ENCODE measurements around the gene DHTKD1.

Gene DHTKD1, protein sequence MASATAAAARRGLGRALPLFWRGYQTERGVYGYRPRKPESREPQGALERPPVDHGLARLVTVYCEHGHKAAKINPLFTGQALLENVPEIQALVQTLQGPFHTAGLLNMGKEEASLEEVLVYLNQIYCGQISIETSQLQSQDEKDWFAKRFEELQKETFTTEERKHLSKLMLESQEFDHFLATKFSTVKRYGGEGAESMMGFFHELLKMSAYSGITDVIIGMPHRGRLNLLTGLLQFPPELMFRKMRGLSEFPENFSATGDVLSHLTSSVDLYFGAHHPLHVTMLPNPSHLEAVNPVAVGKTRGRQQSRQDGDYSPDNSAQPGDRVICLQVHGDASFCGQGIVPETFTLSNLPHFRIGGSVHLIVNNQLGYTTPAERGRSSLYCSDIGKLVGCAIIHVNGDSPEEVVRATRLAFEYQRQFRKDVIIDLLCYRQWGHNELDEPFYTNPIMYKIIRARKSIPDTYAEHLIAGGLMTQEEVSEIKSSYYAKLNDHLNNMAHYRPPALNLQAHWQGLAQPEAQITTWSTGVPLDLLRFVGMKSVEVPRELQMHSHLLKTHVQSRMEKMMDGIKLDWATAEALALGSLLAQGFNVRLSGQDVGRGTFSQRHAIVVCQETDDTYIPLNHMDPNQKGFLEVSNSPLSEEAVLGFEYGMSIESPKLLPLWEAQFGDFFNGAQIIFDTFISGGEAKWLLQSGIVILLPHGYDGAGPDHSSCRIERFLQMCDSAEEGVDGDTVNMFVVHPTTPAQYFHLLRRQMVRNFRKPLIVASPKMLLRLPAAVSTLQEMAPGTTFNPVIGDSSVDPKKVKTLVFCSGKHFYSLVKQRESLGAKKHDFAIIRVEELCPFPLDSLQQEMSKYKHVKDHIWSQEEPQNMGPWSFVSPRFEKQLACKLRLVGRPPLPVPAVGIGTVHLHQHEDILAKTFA

DNA sequence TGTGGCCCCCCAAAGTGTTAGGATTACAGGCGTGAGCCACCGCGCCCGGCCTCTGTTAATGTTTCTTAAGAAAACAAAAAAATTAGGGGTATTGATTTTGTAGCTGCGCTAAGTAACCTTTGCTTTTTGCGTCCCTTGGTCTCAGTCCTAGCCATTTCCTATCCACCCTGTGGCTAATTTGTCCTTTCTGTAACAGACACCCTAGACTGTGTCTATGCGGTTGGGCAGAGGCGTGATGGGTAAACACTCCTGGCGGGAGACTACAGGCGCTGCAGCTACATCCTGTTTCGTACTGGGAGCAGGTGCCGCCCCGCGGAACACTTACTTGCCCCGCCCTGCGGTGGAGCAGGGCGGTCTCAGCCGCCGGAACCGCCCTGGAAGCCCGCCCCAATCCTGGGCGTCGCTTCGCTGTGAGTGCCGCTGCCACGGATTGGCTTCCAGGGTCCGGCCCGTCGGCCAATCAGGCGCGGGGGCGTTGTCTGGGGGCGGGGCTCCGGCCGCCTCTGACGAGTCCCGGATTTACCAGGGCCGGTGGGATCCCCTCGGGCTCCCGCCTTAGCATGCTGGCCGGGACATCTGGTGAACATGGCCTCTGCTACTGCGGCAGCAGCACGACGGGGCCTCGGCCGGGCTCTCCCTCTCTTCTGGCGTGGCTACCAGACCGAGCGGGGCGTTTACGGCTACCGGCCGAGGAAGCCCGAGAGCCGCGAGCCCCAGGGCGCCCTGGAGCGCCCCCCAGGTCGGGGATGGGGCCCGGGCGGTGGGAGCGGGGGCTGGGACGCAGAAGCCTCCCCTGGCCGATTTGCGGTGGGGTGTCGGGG, at the start of gene DHTKD1:
TSS of gene DHTKD1 (plus strand) at position 506 of the 821 bp plus-strand sequence. CDS start at position 586, 80 bp downstream.
- DNase-seq (ENCODE audit: low spot score) = peak; percentile 97

DNA sequence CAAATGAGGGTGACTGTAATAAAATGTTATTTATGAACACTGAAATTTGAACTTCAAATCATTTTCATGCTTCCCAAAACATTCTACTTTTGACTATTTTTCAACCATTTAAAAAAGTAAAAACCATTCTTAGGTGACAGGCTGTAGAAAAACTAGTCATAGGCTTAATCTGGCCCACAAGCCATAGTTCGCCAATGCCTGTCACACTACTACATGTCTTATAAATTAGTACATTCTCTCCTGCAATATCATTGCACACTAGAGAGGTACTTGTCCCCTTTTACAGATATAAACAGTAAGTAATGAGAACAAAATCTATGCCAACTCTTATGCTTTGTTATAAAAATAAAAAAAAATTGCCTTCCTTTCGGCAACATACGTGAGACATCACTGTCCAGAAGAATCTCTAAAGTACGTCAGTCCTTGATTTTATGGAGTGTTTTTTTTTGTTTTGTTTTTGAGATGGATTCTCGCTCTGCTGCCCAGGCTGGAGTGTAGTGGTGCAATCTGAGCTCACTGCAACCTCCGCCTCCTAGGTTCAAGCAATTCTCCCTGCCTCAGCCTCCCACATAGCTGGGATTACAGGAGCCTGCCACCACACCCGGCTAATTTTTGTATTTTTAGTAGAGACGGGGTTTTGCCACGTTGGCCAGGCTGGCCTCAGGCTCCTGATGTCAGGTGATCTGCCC, 49.3 kb upstream of the DHTKD1 start:
- no peak for DNase-seq (ENCODE audit: low spot score)

DNA sequence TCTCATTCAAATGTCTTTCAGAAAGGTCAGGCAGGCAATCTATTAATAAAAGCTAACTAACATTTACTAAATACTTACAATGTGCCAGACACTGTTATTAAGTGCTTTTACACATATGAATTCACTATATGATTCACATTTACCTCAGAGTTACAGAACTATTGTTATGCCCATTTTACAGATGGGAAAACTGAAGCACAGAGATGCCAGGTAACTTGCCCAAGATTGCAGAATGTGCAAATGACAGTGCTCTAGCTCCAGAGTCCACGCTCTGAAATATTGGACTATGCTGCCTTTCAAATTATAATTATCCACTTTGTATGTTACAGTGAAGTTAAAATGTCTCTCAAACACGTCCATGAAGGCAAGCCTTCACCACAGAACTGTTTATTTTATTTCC, 48.2 kb upstream of the DHTKD1 start:
- DNase-seq (ENCODE audit: low spot score) = no peak

DNA sequence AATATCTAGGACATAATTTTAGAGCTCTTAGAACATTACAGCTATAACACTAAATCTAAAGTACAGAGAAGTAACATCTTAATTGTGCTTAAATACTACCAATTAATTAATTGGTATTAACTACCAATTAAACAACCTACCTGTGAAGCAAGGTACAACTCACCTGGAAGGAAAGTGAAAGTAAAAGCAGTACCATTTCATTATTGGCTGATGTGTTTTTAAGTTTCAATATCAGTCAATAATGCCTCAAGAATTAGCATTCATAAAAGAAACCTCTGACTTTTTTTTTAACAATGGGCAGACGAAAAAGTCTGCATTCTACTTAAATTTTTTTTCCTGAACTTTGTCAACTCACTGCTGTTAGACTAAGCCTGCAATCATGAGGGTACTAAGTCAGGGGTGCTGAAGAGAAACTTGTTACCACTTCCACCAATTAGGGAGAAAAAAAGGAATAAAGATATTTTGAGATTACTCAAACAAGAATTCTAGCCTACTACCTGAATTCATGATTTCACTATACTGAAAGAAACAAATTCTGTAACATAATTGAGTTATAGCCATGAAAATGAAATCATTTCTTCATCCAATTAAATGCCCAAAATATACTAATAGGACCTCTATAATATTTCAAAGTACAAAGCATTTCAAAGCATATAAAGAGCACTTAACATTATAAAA, 46.0 kb upstream of the DHTKD1 start:
- DNase-seq (ENCODE audit: low spot score) = no peak

DNA sequence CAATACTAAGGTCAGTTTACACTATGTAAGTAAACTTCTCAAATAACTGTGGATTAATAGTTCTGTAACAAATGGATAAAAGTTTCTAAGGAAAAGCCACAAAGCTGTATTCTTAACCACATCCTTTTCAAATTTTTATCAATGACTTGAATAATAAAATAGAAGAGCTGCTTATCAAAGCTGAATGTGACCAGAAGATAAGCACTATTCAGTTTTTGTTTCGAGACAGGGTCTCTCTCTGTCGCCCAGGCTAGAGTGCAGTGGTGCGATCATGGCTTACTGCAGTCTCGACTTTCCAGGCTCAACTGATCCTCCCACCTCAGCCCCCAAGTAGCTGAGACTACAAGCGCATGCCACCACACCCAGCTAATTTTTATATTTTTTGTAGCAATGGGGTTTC, 43.2 kb upstream of the DHTKD1 start:
- DNase-seq (ENCODE audit: low spot score) = no peak

DNA sequence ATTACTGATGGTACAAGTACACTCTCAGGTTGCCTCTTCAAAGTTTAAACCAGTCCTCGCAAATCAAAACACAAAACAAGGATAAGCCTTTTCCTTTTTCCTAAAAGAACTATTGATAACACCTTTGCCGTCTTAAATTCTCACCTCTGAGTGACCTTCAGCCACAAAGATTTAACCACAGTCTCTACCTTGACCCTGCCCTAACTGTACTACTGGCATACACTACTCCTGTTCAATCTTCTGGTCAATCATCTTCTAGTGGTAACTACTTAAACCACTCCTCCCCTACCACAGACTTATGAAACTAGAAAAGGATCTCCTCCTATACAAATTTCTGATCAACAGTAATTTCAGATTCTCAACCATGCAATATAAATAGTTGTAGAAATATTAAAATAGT, 41.2 kb upstream of the DHTKD1 start:
- no peak for DNase-seq (ENCODE audit: low spot score)

DNA sequence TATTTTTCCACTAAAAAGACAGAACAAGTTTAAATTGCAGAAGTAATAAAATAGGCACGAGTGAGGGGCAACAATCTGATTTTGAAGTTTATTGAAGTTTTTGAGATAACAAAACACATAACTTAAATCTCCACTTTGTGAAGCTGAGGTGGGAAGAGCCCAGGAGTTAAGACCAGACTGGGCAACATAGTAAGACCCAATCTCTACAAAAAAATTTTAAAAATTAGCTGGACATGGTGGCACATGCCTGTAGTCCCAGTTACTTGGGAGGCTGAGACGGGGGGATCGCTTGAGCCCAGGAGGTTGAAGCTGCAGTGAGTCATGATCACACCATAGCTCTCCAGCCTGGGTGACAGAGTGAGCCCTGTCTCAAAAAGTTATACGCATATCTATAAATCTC, 37.4 kb upstream of the DHTKD1 start:
- DNase-seq (ENCODE audit: low spot score) = no peak

DNA sequence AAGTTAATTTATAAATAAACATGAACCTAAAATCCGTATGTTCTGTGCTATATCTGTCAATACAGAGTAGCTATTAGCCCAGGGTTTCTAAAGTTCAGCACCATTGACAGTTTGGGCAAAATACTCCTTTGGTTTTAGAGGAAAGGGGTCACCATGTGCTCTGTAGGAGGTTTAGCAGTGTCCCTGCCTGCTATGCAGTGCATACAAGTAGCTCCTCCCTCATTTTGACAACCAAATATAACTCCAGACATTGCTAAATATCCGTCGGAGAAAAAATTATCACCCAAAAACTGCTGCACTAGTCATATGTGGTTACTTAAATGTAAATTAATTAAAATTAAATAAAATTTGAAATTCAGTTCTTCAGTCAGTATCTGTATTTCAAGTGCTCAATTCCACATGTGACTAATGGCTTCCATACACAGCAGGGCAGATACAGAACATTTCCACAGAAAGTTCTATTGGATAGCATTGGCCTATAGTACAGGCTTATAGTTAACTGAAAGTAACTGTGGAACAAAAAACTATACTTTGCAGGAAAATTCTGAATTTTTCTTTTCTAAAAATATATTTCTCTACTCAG, 32.6 kb upstream of the DHTKD1 start:
- no peak for DNase-seq (ENCODE audit: low spot score)

DNA sequence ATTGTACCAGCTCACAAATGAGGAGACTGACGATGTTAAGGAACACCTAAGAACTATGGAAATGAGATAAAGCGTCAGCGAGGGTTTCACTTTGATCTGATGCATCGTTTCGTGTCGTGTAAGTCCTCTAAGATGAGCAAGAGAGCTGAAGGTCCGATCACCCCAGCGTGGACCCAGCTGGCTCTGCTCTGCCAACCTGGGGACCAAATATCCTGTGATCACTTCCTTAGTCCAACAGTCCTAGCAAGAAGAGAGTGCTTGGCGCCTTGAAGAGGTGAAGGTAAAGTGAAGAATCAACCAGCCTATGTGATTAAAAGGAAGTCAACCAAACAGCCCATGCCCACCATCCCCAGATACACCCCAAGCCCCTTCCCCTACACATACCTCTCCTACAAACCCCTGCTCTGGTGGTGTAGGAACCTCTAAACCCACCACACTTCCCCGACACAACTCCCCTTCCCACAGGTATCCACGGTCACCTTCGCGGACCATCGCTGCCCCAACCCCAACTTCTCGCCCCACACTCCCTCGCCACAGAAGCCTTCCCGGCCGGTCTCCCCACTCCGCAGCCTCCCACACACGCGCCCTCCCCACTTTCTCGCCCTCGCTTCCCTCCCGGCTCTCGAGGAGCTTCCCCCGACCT, 26.9 kb upstream of the DHTKD1 start:
- peak; percentile 3 for DNase-seq (ENCODE audit: low spot score)

DNA sequence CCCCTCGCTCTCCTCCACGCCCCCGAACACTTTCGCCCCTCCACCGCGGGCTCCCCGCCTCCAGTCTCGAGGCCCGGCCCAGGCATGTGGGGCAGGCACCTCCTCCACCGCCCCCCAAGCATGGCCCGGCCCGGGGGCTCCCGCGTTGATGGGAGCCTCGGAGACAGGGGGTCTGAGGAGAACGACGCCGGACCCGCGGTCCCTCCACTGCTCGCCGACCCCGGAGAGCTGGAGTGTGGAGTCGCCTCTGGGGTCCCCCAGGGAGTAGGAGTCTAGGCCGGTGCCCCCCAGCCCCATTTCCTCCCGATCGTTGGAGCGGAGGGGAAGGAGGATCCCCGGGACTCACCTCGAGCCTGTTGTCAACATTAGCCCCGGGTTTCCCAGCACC, 26.4 kb upstream of the DHTKD1 start:
- DNase-seq (ENCODE audit: low spot score) = no peak

DNA sequence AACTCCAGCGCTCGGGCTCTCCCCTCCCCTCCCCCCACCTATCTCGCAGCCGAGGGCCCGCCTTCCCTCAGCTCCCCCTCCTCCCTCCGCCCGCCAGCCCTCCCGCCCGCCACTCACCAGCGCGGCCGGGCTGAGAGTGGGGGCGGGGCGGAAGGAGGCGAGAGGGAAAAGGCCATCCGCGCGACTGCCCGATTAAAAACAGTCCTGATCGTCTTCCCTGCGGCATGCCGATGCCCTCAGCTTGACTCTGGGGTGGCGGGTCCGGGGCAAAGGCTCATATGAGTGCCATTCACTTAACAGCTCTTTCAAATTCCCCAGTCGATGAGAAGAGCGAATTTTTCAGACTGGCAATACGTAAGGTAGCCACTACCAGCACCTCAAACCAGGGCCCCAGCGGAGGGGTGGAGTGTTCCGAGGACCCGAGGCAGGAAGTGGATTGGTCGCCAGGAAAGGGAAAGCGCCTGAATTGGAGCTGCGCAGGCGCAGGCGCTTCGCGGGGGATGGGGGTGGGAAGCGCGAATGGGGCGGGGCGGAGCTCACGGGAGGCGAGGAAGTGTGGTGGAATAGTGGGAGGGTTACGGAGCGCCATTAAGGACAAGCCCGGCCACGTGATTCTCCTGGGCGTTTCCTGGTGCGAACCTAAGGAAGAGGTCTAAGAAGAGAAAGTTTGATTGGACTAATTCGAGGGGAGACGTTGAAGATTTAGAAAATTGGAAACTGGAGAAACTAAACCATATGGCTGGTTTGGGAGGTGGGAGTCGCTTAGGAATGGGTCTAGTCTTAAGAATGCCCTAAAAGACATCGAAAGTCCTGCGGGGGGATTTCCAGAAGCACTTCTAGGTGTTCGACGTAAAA, 25.7 kb upstream of the DHTKD1 start, which contains the start of gene UPF2:
TSS of gene UPF2 (minus strand) at position 13 of the 855 bp plus-strand sequence. CDS start 7,386 bp downstream, outside the sequence.
- peak; percentile 99 for DNase-seq (ENCODE audit: low spot score)

DNA sequence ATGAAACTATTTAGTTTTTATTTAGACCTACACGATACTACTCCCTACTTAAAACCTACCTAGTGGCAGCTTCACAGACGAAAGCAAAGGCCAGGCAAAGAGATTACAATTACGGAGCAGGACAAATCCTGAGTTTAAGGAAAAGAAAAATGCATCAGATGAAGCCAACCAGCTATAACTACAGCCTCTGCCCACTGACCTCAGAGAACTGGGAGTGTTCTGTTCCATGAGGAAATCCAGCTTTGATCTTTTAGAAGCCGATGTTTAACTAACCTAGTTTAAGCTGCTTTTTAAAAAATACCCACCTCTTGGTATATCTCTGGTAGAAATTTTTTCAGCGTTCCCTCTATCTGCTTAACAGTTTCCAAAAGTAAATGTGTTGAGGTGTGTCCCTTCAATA, 23.2 kb upstream of the DHTKD1 start:
- no peak for DNase-seq (ENCODE audit: low spot score)

DNA sequence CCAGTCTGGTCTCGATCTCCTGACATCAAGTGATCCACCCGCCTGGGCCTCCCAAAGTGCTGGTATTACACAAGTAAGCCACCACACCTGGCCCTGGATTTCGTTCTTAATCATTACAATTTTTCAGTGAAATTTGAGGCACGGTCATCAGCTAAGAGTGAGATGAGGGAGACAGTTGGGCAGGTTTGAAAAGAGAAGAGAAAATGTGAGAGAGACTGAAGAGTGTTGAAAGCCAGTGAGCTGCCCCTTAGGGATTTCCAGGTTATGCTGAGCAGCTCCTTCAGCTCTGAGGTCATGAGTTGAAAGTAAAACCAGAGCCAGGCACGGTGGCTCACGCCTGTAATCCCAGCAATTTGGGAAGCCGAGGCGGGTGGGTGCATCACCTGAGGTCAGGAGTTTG, 20.2 kb upstream of the DHTKD1 start:
- DNase-seq (ENCODE audit: low spot score) = no peak

DNA sequence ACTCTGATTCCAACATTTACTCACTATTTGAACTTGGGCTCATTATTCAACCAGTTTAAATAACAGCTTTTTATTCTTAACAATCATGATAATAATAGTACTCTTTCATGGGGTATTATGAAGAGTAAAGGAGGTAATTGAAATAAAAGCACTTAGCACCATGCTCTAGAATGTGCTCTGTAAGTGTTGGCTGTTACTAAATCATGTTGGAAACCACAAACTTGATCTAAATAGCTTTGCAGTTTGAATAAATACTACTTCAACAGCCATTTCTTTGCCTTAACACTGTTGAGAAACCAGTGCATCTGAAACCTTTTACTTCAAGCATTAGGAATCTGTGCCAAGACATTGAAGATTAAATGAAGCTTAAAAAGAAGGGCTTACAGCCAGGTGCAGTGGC, 18.2 kb upstream of the DHTKD1 start:
- no peak for DNase-seq (ENCODE audit: low spot score)

DNA sequence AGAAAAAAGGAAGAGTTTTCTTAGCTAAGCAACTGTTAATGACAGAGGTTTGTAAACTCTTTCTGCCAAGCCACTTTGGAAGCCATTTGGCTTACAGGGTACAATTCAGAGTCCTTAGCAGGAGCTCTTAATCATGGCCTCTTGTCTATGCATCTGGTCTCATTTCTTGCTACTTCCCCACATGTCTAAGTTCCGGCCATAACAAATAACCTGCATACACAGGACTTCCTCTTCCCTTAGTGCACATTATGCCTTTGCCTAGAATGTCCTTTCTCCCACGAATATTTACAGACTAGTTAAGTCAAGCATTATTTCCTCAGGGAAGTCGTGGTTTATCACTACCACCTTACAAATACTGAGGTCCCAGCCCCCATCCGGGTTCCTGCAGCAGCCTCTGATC, 17.5 kb upstream of the DHTKD1 start:
- DNase-seq (ENCODE audit: low spot score) = no peak

DNA sequence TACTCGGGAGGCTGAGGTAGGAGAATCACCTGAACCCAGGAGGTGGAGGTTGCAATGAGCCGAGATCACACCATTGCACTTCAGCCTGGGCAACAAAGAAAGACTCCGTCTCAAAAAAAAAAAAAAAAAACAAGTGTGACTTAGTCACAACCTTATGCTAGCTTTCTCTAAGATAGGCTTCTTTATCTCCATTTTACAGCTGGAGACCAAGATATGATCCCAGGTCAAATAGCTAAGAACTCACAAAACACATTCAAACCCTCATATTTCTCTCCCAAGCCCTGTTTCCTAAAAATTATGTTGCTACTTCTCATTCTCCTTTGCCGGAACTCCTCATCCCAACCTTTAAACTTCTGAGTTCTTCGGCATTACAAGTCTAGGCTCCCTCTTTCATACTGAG, 13.0 kb upstream of the DHTKD1 start:
- DNase-seq (ENCODE audit: low spot score) = no peak

DNA sequence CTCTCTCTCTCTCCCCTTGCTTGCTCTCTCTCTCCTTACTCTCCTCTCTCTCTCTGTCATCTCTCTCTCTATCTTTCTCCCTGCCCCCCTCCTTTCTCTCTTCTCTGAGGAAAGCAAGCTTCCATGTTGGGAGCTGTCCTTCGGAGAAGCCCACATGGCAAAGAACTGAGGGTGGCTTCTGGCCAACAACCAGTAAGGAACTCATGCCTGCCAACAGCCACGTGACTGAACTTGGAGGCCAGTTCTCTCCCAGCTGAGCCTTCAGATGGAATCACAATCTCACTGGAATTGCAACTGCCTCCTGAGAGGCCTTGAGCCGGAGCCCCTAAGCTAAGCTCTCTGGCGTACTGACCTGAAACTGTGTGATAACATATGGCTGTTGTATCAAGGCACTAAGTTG, 12.0 kb upstream of the DHTKD1 start:
- DNase-seq (ENCODE audit: low spot score) = no peak

DNA sequence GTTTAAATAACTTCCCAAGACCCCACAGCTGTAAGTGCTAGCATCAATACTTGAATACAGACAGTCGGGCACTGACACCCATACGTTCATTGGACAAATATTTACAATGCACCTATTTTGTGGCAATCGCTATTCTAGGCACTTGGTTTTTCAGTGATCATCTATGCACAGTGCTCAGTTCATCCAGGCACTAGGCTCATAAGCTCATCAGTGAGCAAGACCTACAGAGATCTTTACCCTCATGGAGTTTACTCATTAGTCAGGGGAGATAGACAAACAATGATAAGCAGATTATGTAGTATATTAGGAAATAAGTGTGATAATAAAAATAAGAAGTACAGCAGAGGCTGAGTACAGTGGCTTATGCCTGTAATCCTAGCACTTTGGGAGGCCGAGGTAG, 7.6 kb upstream of the DHTKD1 start:
- no peak for DNase-seq (ENCODE audit: low spot score)
